RCC 7860 (cell line): Measurements from ENCODE around the gene FOLH1.
"Not testable (repeated sequence)": the region's sequence is repeated elsewhere in the genome, so short reads cannot be mapped to it uniquely, and the experiment has no call there.

Experiments
- DNase-seq: peaks from one replicate; pipeline ENCODE4 v3.0.0-alpha.2; 2015; ENCODE audit warnings: low spot score
- FAIRE-seq: peaks from 2 replicates; lab custom pipeline; 2012; peaks lifted over from hg19 to GRCh38; lab: Jason Lieb, UNC

FOLH1 gene

DNA sequence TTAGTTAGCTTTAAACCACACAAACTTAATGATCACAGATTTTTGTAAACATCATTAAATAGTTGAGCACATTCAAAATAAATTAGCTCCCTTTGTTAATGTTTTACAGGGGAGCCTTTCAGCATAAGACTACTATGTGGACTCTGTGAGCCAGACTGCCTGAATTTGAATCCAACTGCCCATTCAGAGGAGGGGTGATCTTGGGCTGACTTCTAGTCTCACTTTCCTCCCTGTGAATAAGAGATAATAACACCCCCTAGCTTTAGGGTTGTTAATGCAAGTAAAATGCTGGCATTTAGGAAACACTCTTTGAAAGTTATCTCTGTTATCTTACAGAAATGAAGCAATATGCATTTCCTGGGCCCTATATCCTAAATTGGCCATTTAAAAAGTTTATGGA, 23.6 kb downstream of the FOLH1 start:
- DNase-seq, FAIRE-seq: not testable (repeated sequence)

DNA sequence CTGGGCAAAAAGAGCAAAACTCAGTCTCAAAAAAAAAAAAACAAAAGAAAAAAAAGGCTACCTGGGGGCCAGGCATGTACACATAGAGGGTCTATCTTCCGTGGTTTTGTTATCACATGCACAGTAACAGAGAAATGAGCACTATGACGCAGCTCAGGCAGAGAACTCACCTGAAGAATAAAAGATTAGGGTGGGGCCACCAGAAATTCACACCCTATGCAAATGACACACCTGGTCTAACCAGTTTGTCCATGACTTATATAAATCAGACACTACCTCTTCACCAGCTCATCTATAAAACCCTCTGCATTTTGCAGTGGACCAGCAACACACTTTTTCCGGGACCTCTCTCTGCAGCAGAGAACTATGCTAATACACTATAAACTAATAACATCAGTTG, 30.5 kb downstream of the FOLH1 start:
- not testable (repeated sequence) for FAIRE-seq, DNase-seq

DNA sequence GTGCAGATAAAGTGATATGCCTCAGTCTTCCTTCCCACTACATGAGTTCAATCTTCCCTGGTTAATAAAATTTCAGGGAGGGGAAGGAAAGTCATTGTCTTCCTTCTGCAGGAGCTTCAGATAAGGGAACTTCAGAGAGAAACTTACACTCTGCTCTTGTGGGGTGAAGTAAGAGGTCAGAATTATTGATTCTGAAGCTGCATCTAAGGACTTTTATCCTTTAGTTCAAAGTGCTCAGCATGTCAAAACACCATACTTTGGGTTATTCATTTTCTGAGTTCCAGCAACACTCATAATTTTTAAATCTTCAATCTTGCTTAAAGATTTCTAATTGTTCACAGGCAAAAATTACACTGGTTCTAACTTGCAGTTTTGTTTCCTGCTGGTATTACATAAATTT, 33.0 kb downstream of the FOLH1 start:
- not testable (repeated sequence) for FAIRE-seq, DNase-seq

DNA sequence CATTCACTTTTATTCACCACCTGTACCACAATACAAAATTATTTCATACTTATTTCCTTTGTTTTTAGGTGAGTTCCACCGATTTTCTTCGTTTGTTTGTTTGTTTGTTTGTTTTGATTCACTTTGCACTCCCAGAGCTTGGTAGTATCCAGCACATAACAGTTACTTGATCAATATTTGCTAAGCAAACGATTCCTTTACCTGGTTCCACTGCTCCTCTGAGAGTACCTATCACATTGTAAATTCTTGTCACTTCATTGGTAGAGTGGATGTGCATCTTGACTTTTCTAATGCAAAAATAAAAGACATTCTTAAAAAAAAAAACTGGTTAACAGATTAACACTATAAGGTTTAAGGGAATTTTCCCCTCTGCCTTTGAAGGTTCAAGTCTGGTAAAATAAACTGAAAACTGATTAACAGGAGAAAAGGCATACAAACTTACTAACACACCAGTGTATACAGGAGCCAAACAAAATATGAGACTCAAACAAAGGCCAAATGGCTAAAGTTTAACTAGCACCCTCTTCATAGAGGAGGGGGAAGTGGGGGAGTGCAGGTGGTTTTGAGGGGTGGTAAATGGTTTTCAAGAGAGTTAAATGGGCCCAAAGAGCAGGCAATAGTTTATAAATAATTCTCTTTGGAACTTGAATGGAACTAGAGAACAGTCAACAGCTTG, 33.6 kb downstream of the FOLH1 start:
- not testable (repeated sequence) for FAIRE-seq, DNase-seq

DNA sequence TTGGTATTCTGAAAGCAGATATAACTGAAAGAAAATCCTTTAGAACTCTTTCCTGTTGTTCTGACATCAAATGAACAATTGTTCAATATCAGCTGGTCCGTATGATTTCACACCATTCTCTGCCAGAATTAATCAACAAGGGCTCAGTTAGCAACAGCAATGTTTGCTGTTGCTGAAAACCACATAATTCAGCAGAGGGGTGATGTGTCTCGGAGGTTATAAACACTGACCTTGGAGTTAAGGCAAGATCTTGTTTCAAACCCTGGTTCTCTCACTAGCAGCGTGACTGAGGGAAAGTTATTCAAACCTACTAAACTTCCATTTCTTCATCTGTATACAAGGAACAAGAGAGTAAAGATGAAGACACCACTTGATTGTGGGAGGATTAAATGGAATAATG, 36.8 kb downstream of the FOLH1 start:
- FAIRE-seq, DNase-seq: not testable (repeated sequence)

DNA sequence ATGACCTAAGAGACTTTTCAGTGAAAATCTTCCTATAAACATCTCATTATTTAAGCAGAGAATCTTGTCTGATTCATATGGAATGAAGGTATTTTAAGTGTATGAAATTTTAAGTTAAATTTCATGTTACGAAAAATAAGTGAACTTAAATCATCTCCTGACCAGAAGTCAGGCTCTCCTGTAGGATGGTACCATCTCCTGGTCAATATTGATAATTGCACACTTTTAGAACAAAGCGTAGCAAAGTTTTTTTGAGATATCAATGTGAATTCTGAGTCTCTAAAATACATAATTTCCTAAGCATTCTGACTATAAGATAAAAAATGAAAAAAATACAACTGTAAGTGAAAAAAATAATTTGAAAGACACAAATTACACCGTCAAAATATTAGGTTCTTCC, 38.8 kb downstream of the FOLH1 start:
- FAIRE-seq, DNase-seq: not testable (repeated sequence)

DNA sequence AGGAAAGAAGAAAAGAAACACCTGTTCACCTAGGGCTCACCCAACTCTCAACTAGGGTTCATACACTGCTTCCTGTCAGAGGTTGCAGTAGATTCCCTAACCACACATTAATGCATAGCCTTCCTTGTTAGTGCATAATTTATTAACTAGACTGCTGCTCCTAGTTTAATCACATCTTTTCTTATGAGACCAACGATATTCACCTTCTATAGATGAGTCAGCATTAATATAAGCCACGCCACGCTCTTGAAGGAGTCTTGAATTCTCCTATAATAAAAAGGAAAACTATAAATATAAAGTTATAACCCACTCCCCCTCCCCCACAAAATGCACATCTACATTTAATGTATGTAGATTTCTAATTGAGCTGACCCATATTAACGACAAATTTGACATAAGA, 39.4 kb downstream of the FOLH1 start:
- not testable (repeated sequence) for DNase-seq

DNA sequence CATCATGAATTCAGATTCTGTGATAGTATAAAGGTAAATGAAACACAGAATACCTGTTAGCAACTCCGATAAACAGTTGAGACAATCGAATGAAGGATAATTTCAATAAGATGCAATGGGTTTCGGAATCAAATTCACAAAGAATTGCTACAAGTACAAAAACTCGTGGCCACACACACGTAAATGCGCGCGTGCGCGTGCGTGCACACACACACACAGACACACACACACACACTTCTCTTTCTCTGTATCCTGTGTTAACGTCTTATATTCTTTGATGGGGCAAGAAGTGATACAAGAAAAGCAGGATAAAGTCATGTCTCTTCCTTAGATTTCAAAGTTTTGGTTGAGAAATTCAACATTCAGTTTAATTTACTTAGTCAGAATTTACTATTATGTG, 57.2 kb downstream of the FOLH1 start:
- no peak for FAIRE-seq
- no peak for DNase-seq

More for the DNA sequence above, 39.4 kb downstream of the FOLH1 start:
- not testable (repeated sequence) for FAIRE-seq

DNA sequence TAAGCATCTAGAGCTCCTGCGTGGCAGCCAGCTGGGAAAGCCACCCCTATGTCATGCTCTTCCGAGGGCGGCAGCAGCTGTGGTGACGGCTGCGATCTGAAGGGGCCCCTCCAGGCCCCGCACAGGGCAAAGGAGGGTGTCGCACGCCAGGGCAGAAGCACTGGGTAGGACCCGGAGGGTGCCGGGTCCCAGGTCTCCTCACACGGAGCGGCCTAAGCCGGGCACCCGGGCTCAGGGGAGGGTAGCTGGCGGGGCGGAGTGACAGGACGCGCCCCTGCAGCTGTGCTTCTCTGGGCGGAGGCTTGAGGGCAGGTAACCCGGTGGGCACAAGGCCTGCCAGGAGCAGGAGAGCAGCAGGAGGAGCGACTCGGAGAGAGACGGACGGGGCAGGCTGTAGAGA, 106.0 kb downstream of the FOLH1 start:
- not testable (repeated sequence) for DNase-seq, FAIRE-seq
